GM23248 (cell line): Measurements from ENCODE around the gene CDA. TPM values are rescaled to one million over a fixed set of nuclear protein-coding genes. Genes with fewer than 3 reads are reported as not detected.

Experiments
- DNase-seq: peaks from one replicate; pipeline ENCODE4 v3.0.0-alpha.2; 2015
- H2AFZ ChIP-seq: fragments of 200-600 bp; sonication (generic); 2 replicates; pipeline ENCODE4 v1.6.1; 2016; ENCODE audit warnings: antibody characterized with exemption
- H3F3A ChIP-seq: fragments of 200-600 bp; sonication (generic); 2 replicates; pipeline ENCODE4 v1.6.1; 2016; ENCODE audit warnings: mild to moderate bottlenecking, antibody characterized with exemption, mixed run types; ENCODE audit not compliant: insufficient read depth
- H3K27ac ChIP-seq: fragments of 200-600 bp; sonication (generic); 2 replicates; pipeline ENCODE4 v1.5.1; 2016; ENCODE audit warnings: mild to moderate bottlenecking
- H3K27me3 ChIP-seq: fragments of 200-600 bp; sonication (generic); replicated peaks from 2 replicates; pipeline ENCODE4 v1.6.1; 2016; ENCODE audit warnings: mild to moderate bottlenecking; ENCODE audit not compliant: insufficient read depth
- H3K36me3 ChIP-seq: fragments of 200-600 bp; sonication (generic); 2 replicates; pipeline ENCODE4 v1.6.1; 2016; ENCODE audit warnings: low read depth, mild to moderate bottlenecking
- H3K4me1 ChIP-seq: fragments of 200-600 bp; sonication (generic); 2 replicates; pipeline ENCODE4 v1.6.1; 2016; ENCODE audit warnings: mild to moderate bottlenecking; ENCODE audit not compliant: insufficient read depth
- H3K4me2 ChIP-seq: fragments of 200-600 bp; sonication (generic); one replicate; pipeline ENCODE4 v1.6.1; 2016; ENCODE audit warnings: mild to moderate bottlenecking; ENCODE audit not compliant: unreplicated experiment
- H3K4me3 ChIP-seq: fragments of 200-600 bp; sonication (generic); 2 replicates; pipeline ENCODE4 v1.5.1; 2016; ENCODE audit warnings: mild to moderate bottlenecking
- H3K79me2 ChIP-seq: fragments of 200-600 bp; sonication (generic); 2 replicates; pipeline ENCODE4 v1.6.1; 2016; ENCODE audit warnings: mild to moderate bottlenecking; ENCODE audit not compliant: insufficient read depth
- H3K9ac ChIP-seq: fragments of 200-600 bp; sonication (generic); 2 replicates; pipeline ENCODE4 v1.6.1; 2016; ENCODE audit warnings: mild to moderate bottlenecking
- H3K9me2 ChIP-seq: fragments of 200-600 bp; sonication (generic); 2 replicates; pipeline ENCODE4 v1.6.1; 2016; ENCODE audit warnings: mixed run types, mild to moderate bottlenecking, moderate library complexity; ENCODE audit not compliant: insufficient read depth
- H3K9me3 ChIP-seq: fragments of 200-600 bp; sonication (generic); one replicate; pipeline ENCODE4 v1.6.1; 2017; ENCODE audit warnings: low read depth
- H4K20me1 ChIP-seq: fragments of 200-600 bp; sonication (generic); 2 replicates; pipeline ENCODE4 v1.6.0; 2016; ENCODE audit not compliant: insufficient read depth
- EZH2 ChIP-seq: fragments of 200-600 bp; sonication (generic); IDR thresholded peaks from 2 replicates; pipeline ENCODE4 v1.6.1; 2018; ENCODE audit warnings: antibody characterized with exemption, mild to moderate bottlenecking; ENCODE audit not compliant: insufficient read depth, poor library complexity, severe bottlenecking
- EZH2phosphoT487 ChIP-seq: fragments of 200-600 bp; sonication (generic); IDR thresholded peaks from 2 replicates; pipeline ENCODE4 v1.6.1; 2018; ENCODE audit warnings: antibody characterized with exemption, moderate library complexity, mild to moderate bottlenecking, low read depth; ENCODE audit not compliant: insufficient read depth
- WGBS, 2 experiments: methylation state at CpG; one replicate each; pipeline ENCODE4 v1.1.6; 2015 to 2017; ENCODE audit warnings: low lambda C conversion rate in 2 of 2, low coverage in 1 of 2; ENCODE audit errors: missing lambda C conversion rate in 2 of 2; 5-methylcytosine and 5-hydroxymethylcytosine counted together
- in situ Hi-C: fragments of 300-500 bp; cut with MboI; formaldehyde crosslinking; loops from 2 replicates; pipeline ENCODE4 v1.15.0; 2020
- polyA plus RNA-seq: library from polyadenylated mRNA; unstranded; fragments of >200 nt; fragmentation: Nextera tagmentation; extraction: Ambion mirVana; gene quantifications from 2 replicates; pipeline ENCODE4 v1.2.1, GENCODE V29; 2016
- total RNA-seq: library from RNA; depleted of rRNA; stranded (reverse); fragments of >200 nt; shearing (Covaris generic); gene quantifications from 2 replicates; pipeline ENCODE4 v1.2.3, GENCODE V29; 2014

CDA gene
- total and polyA plus RNA-seq, 2 experiments from 2014 or later = 3.0 to 9.6 TPM

DNA sequence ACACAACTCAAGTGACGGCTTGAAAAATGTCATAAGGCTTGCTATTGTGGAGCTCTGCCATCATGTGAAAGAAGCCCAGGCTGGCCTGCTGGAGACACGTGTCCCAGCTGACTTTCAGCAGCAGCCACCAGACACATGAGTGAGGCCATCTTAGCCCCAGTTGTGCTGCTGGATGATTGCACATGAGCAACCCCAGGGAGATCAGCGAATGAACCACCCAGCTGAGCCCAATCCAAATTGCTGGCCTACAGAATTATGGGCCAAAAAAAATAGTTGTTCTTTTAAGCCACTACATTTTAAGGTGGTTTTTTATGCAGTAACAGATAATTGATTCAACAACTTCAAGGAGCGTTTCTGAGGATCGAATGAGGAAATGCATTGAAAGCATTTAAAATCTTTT, 17.5 kb upstream of the CDA start:
- no peak overlapping the region for H3K4me3 ChIP-seq
- in situ Hi-C loops = no loop called here
- H3K9me3 ChIP-seq = no peaks in the 10 kb centered on the region
- H3K4me1 ChIP-seq = no peaks in the 10 kb centered on the region
- no peak for DNase-seq
- H3K4me2 ChIP-seq = no peak overlapping the region
- H3K79me2 ChIP-seq = no peaks in the 10 kb centered on the region
- no peak overlapping the region for H3K27ac ChIP-seq
- no peaks in the 10 kb centered on the region for H3F3A ChIP-seq
- no peak overlapping the region for H3K9ac ChIP-seq
- no peaks in the 10 kb centered on the region for H4K20me1 ChIP-seq
- TF ChIP-seq EZH2phosphoT487 (no peak), EZH2 (no peak)
- H3K9me2 ChIP-seq = no peaks in the 10 kb centered on the region
- 68% methylated on average over 5 of the region's 5 CpGs for WGBS, 2 experiments
- H3K36me3 ChIP-seq = no peaks in the 10 kb centered on the region
- no peak overlapping the region for H2AFZ ChIP-seq
- no peaks in the 10 kb centered on the region; the same call in 1 of the 2 replicates for H3K27me3 ChIP-seq

DNA sequence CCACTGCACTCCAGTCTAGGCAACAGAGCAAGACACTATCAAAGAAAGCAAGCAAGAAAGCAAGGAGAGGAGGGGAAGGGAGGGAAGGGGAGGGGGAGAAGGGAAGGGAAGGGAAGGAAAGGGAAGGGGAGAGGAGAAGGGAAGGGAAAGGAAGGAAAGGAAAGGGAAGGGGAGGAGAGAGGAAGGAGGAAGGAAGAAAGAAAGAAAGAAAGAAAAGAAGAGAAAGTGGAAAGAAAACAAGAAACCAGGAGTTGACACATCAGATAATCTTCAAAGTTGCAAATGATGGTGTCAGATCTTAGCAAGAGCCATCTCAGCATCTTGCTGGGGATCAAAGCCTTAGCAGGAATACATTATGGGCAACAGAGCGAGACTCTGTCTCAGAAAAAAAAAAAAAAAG, 14.9 kb upstream of the CDA start:
- Histone ChIP-seq H3K9me3 (no peaks in the 10 kb centered on the region), H3K9ac (no peak overlapping the region), H4K20me1 (no peaks in the 10 kb centered on the region), H3K27ac (no peak overlapping the region), H3K27me3 (no peaks in the 10 kb centered on the region; the same call in 1 of the 2 replicates), H3K36me3 (no peaks in the 10 kb centered on the region), H3K4me3 (no peak overlapping the region), H2AFZ (no peak overlapping the region), H3F3A (0 out of 2 replicates have a peak, but pooled peaks cover under 1% of the 10 kb centered on the region), H3K9me2 (no peaks in the 10 kb centered on the region), H3K4me1 (no peaks in the 10 kb centered on the region), H3K79me2 (no peaks in the 10 kb centered on the region), H3K4me2 (no peak overlapping the region)
- no peak for DNase-seq
- WGBS, 2 experiments = 89 to 90% methylated on average over 1 of the region's 1 CpG
- in situ Hi-C loops = no loop called here
- TF ChIP-seq EZH2 = no peak
- no peak for TF ChIP-seq EZH2phosphoT487

GRCh38 chr1:20574686-20575540, 14.0 kb upstream of the CDA start:
- peak; percentile 84 for DNase-seq
- H3F3A ChIP-seq = 0 out of 2 replicates have a peak, but pooled peaks cover 5% of the 10 kb centered on the region
- no peaks in the 10 kb centered on the region for H3K79me2 ChIP-seq
- no peaks in the 10 kb centered on the region for H3K9me3 ChIP-seq
- no peaks in the 10 kb centered on the region for H4K20me1 ChIP-seq
- H3K4me1 ChIP-seq = no peaks in the 10 kb centered on the region
- no peak overlapping the region for H3K27ac ChIP-seq
- H3K9me2 ChIP-seq = no peaks in the 10 kb centered on the region
- no peak overlapping the region for H3K4me2 ChIP-seq
- no peaks in the 10 kb centered on the region for H3K36me3 ChIP-seq
- in situ Hi-C loops = no loop called here
- TF ChIP-seq EZH2 = no peak
- no peak for TF ChIP-seq EZH2phosphoT487
- H2AFZ ChIP-seq = peak overlapping the region; percentile 32; the same call in 1 of the 2 replicates
- H3K27me3 ChIP-seq = no peaks in the 10 kb centered on the region
- H3K4me3 ChIP-seq = no peak overlapping the region
- no peak overlapping the region for H3K9ac ChIP-seq
- 10 to 13% methylated on average over 18 of the region's 18 CpGs for WGBS, 2 experiments

DNA sequence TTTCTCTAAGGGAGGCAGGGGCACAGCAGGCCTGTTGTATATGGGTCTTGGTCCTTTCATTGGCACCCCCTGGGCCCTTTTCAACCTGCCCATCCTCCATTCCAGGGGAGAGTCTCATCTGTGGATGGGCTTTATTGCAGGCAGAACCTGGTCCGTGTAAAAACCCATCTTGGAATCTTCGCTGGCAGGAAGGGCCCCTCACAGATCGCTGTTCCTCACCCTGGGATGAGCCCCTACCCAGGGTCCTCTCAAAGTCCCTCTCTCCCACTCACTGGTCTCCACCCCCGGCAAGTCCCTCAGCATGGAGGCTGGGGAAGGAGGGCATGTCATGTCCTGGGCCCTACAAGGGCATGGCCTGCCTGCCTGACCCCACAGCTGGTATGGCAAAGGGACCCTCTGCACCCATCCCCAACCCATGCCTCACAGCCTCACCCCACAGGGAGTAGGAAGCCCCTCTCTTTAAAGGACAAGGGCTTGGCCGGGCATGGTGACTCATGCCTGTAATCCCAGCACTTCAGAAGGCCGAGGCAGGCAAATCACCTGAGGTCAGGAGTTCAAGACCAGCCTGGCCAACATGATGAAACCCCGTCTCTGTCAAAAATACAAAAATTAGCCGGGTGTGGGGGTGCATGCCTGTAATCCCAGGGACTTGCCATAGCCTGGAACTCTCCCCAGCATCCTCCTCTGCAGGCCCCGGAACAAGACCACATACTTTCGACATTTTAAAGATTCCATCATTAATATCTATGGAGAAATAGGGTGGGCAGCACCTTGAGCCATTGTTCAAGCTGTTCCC, 13.2 kb upstream of the CDA start:
- H3K4me3 ChIP-seq = no peak overlapping the region
- in situ Hi-C loops = no loop called here
- H3K9me3 ChIP-seq = no peaks in the 10 kb centered on the region
- H3K27me3 ChIP-seq = no peaks in the 10 kb centered on the region
- H3K4me2 ChIP-seq = no peak overlapping the region
- WGBS, 2 experiments = 70 to 77% methylated on average over 9 to 10 of the region's 10 CpGs
- no peak overlapping the region for H3K9ac ChIP-seq
- H3K79me2 ChIP-seq = no peaks in the 10 kb centered on the region
- H3K4me1 ChIP-seq = no peaks in the 10 kb centered on the region
- H2AFZ ChIP-seq = peak overlapping the region; percentile 32; the same call in 1 of the 2 replicates
- no peak overlapping the region for H3K27ac ChIP-seq
- 0 out of 2 replicates have a peak, but pooled peaks cover 5% of the 10 kb centered on the region for H3F3A ChIP-seq
- H4K20me1 ChIP-seq = no peaks in the 10 kb centered on the region
- H3K9me2 ChIP-seq = no peaks in the 10 kb centered on the region
- no peaks in the 10 kb centered on the region for H3K36me3 ChIP-seq
- no peak for TF ChIP-seq EZH2
- no peak for TF ChIP-seq EZH2phosphoT487
- no peak for DNase-seq
